Measurements from ENCODE around the gene TMEM135.

TMEM135 gene

DNA sequence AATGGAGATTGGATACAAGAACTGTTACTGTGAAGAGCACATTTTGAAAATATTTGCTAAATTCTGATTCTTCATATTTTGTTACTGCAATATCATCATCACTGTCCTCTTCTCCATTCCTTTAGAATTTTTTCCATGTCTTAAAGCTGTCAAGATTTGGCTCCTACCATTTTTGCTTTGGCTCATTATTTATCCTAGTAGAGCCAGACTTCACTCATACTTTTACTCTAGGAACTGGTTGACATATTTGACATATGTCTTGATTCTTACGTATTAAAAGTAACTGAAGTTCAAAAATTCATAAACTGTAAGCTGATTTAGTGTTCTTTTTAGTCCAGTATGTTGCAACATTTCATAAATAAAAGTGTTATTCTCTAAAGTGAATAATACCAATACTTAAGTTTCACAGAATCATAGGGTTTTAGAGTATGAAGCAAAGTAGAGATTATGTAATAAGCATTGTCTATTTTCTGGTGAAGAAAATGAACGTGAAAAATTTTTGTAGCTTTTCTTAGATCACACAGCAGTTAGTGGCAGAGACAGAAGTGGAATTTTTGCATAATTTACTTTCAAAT, 225.6 kb downstream of the TMEM135 start:
- H3K36me3 ChIP-seq (ENCODE audit: control insufficient read depth in 1 of 2, insufficient read depth in 2 of 2, low read depth in 1 of 2, low read length in 2 of 2) = no peaks in the 10 kb centered on the region
- no peaks in the 10 kb centered on the region for H3K9me3 ChIP-seq (ENCODE audit: control insufficient read depth, low read length)
- no peak overlapping the region for H3K4ac ChIP-seq (ENCODE audit: low read depth in 1 of 2, low read length in 2 of 2)
- H3K23ac ChIP-seq (ENCODE audit: low read length in 2 of 2) = no peak overlapping the region
- no peak overlapping the region for H2BK5ac ChIP-seq (ENCODE audit: low read depth, low read length, poor library complexity, severe bottlenecking)
- no peak overlapping the region for H3K9ac ChIP-seq (ENCODE audit: low read length)
- H3K4me1 ChIP-seq (ENCODE audit: control insufficient read depth, insufficient read depth, low read depth, low read length) = no peaks in the 10 kb centered on the region
- H3K4me3 ChIP-seq (ENCODE audit: insufficient read depth in 1 of 2, low read depth in 1 of 2, low read length in 2 of 2) = no peak overlapping the region
- no peak overlapping the region for H4K8ac ChIP-seq (ENCODE audit: low read length)
- H3K14ac ChIP-seq (ENCODE audit: low read length in 2 of 2) = no peak overlapping the region
- no peak for DNase-seq
- H2BK15ac ChIP-seq (ENCODE audit: low read depth, poor library complexity, severe bottlenecking) = no peak overlapping the region
- H2BK120ac ChIP-seq (ENCODE audit: low read depth, low read length) = no peak overlapping the region
- no peaks in the 10 kb centered on the region for H3K27me3 ChIP-seq (ENCODE audit: control insufficient read depth in 1 of 2, insufficient read depth in 1 of 2, low read length in 2 of 2)
- no peak overlapping the region for H4K91ac ChIP-seq (ENCODE audit: low read length)
- no peak overlapping the region for H3K18ac ChIP-seq (ENCODE audit: low read depth in 1 of 2, low read length in 2 of 2)
- no peak overlapping the region for H3K4me2 ChIP-seq (ENCODE audit: low read length, poor library complexity, severe bottlenecking)
- WGBS = no CpG with 5 or more reads among the region's 2 CpGs
- H3K27ac ChIP-seq (ENCODE audit: low read length, poor library complexity, severe bottlenecking) = no peak overlapping the region
- H2BK12ac ChIP-seq (ENCODE audit: low read length in 2 of 2) = no peak overlapping the region
- peaks cover 4% of the 10 kb centered on the region for H3K79me1 ChIP-seq (replicated peaks; ENCODE audit: low read length, poor library complexity, severe bottlenecking)
- no peak overlapping the region for H2AFZ ChIP-seq (ENCODE audit: low read depth, low read length)
- H2AK5ac ChIP-seq (ENCODE audit: low read length, severe bottlenecking) = no peak overlapping the region

DNA sequence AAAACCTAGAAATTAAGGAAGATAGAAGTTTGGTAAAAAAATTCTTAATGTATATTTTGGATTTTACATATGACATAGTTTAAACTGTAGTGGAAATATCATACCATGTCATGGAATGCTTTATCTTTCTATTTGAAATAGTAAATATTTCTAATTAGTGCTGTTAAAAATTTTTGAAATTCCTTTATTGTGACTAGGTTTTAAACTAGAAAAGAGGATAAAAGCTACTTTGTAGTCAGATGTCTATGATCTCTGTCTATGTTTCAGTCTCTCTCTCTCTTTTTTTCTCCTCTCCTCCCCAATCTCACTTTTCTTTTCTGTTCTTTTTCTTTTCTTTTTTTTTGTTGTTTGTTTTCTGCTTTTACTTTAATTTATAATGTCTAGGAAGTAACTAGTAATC, 226.2 kb downstream of the TMEM135 start:
- no peaks in the 10 kb centered on the region for H3K4me1 ChIP-seq (ENCODE audit: control insufficient read depth, insufficient read depth, low read depth, low read length)
- H2BK5ac ChIP-seq (ENCODE audit: low read depth, low read length, poor library complexity, severe bottlenecking) = no peak overlapping the region
- H3K27me3 ChIP-seq (ENCODE audit: control insufficient read depth in 1 of 2, insufficient read depth in 1 of 2, low read length in 2 of 2) = no peaks in the 10 kb centered on the region
- no peaks in the 10 kb centered on the region for H3K36me3 ChIP-seq (ENCODE audit: control insufficient read depth in 1 of 2, insufficient read depth in 2 of 2, low read depth in 1 of 2, low read length in 2 of 2)
- no peak overlapping the region for H3K18ac ChIP-seq (ENCODE audit: low read depth in 1 of 2, low read length in 2 of 2)
- no peaks in the 10 kb centered on the region for H3K9me3 ChIP-seq (ENCODE audit: control insufficient read depth, low read length)
- no peak overlapping the region for H2BK120ac ChIP-seq (ENCODE audit: low read depth, low read length)
- DNase-seq = no peak
- no peak overlapping the region for H3K27ac ChIP-seq (ENCODE audit: low read length, poor library complexity, severe bottlenecking)
- no peak overlapping the region for H4K91ac ChIP-seq (ENCODE audit: low read length)
- no peak overlapping the region for H3K14ac ChIP-seq (ENCODE audit: low read length in 2 of 2)
- H3K4me3 ChIP-seq (ENCODE audit: insufficient read depth in 1 of 2, low read depth in 1 of 2, low read length in 2 of 2) = no peak overlapping the region
- no peak overlapping the region for H2BK15ac ChIP-seq (ENCODE audit: low read depth, poor library complexity, severe bottlenecking)
- no peak overlapping the region for H3K4me2 ChIP-seq (ENCODE audit: low read length, poor library complexity, severe bottlenecking)
- peaks cover 3% of the 10 kb centered on the region for H3K79me1 ChIP-seq (replicated peaks; ENCODE audit: low read length, poor library complexity, severe bottlenecking)
- no peak overlapping the region for H2BK12ac ChIP-seq (ENCODE audit: low read length in 2 of 2)
- H3K4ac ChIP-seq (ENCODE audit: low read depth in 1 of 2, low read length in 2 of 2) = no peak overlapping the region
- no peak overlapping the region for H2AFZ ChIP-seq (ENCODE audit: low read depth, low read length)
- no peak overlapping the region for H3K9ac ChIP-seq (ENCODE audit: low read length)
- no peak overlapping the region for H2AK5ac ChIP-seq (ENCODE audit: low read length, severe bottlenecking)
- no peak overlapping the region for H3K23ac ChIP-seq (ENCODE audit: low read length in 2 of 2)
- no peak overlapping the region for H4K8ac ChIP-seq (ENCODE audit: low read length)

DNA sequence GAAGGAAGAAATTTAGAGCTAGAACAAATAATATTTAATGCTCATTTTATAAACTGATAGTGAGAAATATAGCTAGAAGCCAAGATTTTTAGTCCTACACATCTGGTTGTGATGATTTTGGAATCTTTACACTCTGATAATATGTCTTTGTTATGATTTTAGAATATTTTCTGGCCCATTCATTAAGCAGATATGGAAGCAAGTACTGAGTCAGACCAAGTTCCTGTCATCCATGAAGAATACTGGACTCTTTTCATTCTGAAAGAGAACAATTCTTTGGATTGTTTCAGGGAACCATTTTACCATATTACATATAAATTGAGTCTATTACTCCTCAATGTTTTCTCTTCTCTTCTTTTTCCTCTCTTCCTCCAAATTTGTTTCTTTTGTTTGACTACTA, 227.4 kb downstream of the TMEM135 start:
- H3K4me3 ChIP-seq (ENCODE audit: insufficient read depth in 1 of 2, low read depth in 1 of 2, low read length in 2 of 2) = peak overlapping the region in 1 of 2 experiments; percentile 41
- no peak overlapping the region for H3K4ac ChIP-seq (ENCODE audit: low read depth in 1 of 2, low read length in 2 of 2)
- no peaks in the 10 kb centered on the region for H3K27me3 ChIP-seq (ENCODE audit: control insufficient read depth in 1 of 2, insufficient read depth in 1 of 2, low read length in 2 of 2)
- H3K4me2 ChIP-seq (ENCODE audit: low read length, poor library complexity, severe bottlenecking) = no peak overlapping the region
- no peaks in the 10 kb centered on the region for H3K79me1 ChIP-seq (replicated peaks; ENCODE audit: low read length, poor library complexity, severe bottlenecking)
- no peak overlapping the region for H3K27ac ChIP-seq (ENCODE audit: low read length, poor library complexity, severe bottlenecking)
- no peak overlapping the region for H3K18ac ChIP-seq (ENCODE audit: low read depth in 1 of 2, low read length in 2 of 2)
- H2BK5ac ChIP-seq (ENCODE audit: low read depth, low read length, poor library complexity, severe bottlenecking) = no peak overlapping the region
- H3K14ac ChIP-seq (ENCODE audit: low read length in 2 of 2) = no peak overlapping the region
- no peak overlapping the region for H2AFZ ChIP-seq (ENCODE audit: low read depth, low read length)
- no peak overlapping the region for H2BK120ac ChIP-seq (ENCODE audit: low read depth, low read length)
- H3K4me1 ChIP-seq (ENCODE audit: control insufficient read depth, insufficient read depth, low read depth, low read length) = no peaks in the 10 kb centered on the region
- H4K8ac ChIP-seq (ENCODE audit: low read length) = no peak overlapping the region
- H4K91ac ChIP-seq (ENCODE audit: low read length) = no peak overlapping the region
- H2AK5ac ChIP-seq (ENCODE audit: low read length, severe bottlenecking) = no peak overlapping the region
- H3K9me3 ChIP-seq (ENCODE audit: control insufficient read depth, low read length) = no peaks in the 10 kb centered on the region
- H3K36me3 ChIP-seq (ENCODE audit: control insufficient read depth in 1 of 2, insufficient read depth in 2 of 2, low read depth in 1 of 2, low read length in 2 of 2) = no peaks in the 10 kb centered on the region
- H2BK12ac ChIP-seq (ENCODE audit: low read length in 2 of 2) = no peak overlapping the region
- no peak overlapping the region for H2BK15ac ChIP-seq (ENCODE audit: low read depth, poor library complexity, severe bottlenecking)
- no peak for DNase-seq
- H3K23ac ChIP-seq (ENCODE audit: low read length in 2 of 2) = no peak overlapping the region
- H3K9ac ChIP-seq (ENCODE audit: low read length) = peak overlapping the region; percentile 37

DNA sequence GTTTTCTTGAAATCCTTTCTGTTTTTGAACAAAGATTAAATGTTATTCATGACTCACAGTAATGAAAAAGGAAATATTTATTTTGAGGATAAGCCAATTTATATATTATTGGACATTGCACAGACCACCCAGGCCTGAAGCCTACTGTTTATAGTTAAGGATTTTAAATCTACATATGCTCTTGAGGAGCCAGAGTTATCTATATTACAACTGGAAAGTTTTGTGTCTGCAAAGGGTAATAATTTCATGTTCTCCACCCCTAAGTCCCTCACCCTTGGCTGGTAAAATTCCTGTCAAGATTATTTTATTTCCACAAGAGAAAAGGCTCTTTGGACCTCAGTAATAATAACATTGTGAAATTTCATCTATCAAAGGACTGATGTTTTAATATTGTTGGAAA, 228.2 kb downstream of the TMEM135 start:
- H3K23ac ChIP-seq (ENCODE audit: low read length in 2 of 2) = no peak overlapping the region
- no peak overlapping the region for H3K27ac ChIP-seq (ENCODE audit: low read length, poor library complexity, severe bottlenecking)
- H3K27me3 ChIP-seq (ENCODE audit: control insufficient read depth in 1 of 2, insufficient read depth in 1 of 2, low read length in 2 of 2) = no peaks in the 10 kb centered on the region
- no peak for DNase-seq
- no peak overlapping the region for H3K4ac ChIP-seq (ENCODE audit: low read depth in 1 of 2, low read length in 2 of 2)
- H3K18ac ChIP-seq (ENCODE audit: low read depth in 1 of 2, low read length in 2 of 2) = no peak overlapping the region
- no peak overlapping the region for H3K4me2 ChIP-seq (ENCODE audit: low read length, poor library complexity, severe bottlenecking)
- no peaks in the 10 kb centered on the region for H3K36me3 ChIP-seq (ENCODE audit: control insufficient read depth in 1 of 2, insufficient read depth in 2 of 2, low read depth in 1 of 2, low read length in 2 of 2)
- no peak overlapping the region for H2BK15ac ChIP-seq (ENCODE audit: low read depth, poor library complexity, severe bottlenecking)
- H2BK120ac ChIP-seq (ENCODE audit: low read depth, low read length) = no peak overlapping the region
- H2AFZ ChIP-seq (ENCODE audit: low read depth, low read length) = no peak overlapping the region
- H3K9ac ChIP-seq (ENCODE audit: low read length) = peak overlapping the region; percentile 37
- H2BK5ac ChIP-seq (ENCODE audit: low read depth, low read length, poor library complexity, severe bottlenecking) = no peak overlapping the region
- no peak overlapping the region for H4K91ac ChIP-seq (ENCODE audit: low read length)
- H3K4me3 ChIP-seq (ENCODE audit: insufficient read depth in 1 of 2, low read depth in 1 of 2, low read length in 2 of 2) = peak overlapping the region in 1 of 2 experiments; percentile 41
- H3K9me3 ChIP-seq (ENCODE audit: control insufficient read depth, low read length) = no peaks in the 10 kb centered on the region
- no peak overlapping the region for H4K8ac ChIP-seq (ENCODE audit: low read length)
- H2BK12ac ChIP-seq (ENCODE audit: low read length in 2 of 2) = no peak overlapping the region
- H3K14ac ChIP-seq (ENCODE audit: low read length in 2 of 2) = no peak overlapping the region
- no peaks in the 10 kb centered on the region for H3K79me1 ChIP-seq (replicated peaks; ENCODE audit: low read length, poor library complexity, severe bottlenecking)
- no peaks in the 10 kb centered on the region for H3K4me1 ChIP-seq (ENCODE audit: control insufficient read depth, insufficient read depth, low read depth, low read length)
- no peak overlapping the region for H2AK5ac ChIP-seq (ENCODE audit: low read length, severe bottlenecking)

Measured in mesenchymal stem cell (in vitro differentiated cells and primary cell).